Bone marrow (tissue), 2 donors: ENCODE measurements around the gene ANO2.

Source experiments
- DNase-seq, 2 donors: peaks; one replicate each; lab custom pipeline; 2025; lab: John Stamatoyannopoulos, UW

ANO2 gene

GRCh38 chr12:5619628-5620027, 325.4 kb downstream of the ANO2 start:
- no peak for DNase-seq

- DNase-seq: no peak
These were observed 328.2 kb downstream of the ANO2 start for GRCh38 chr12:5616854-5617253.

GRCh38 chr12:5615760-5616159, 329.3 kb downstream of the ANO2 start:
- DNase-seq: no peak

- DNase-seq: no peak
These were observed 330.8 kb downstream of the ANO2 start for GRCh38 chr12:5614256-5614655.

- no peak for DNase-seq
These were observed 332.3 kb downstream of the ANO2 start for GRCh38 chr12:5612556-5613410.

GRCh38 chr12:5611162-5611561, 333.9 kb downstream of the ANO2 start:
- no peak for DNase-seq

GRCh38 chr12:5599378-5599777, 345.7 kb downstream of the ANO2 start:
- DNase-seq: no peak

GRCh38 chr12:5593998-5594397, 351.1 kb downstream of the ANO2 start:
- no peak for DNase-seq

- DNase-seq: no peak
These were observed 352.0 kb downstream of the ANO2 start for GRCh38 chr12:5593086-5593485.

- no peak for DNase-seq
These were observed 352.7 kb downstream of the ANO2 start for GRCh38 chr12:5592310-5592709.

- DNase-seq: no peak
These were observed 354.7 kb downstream of the ANO2 start for GRCh38 chr12:5590316-5590715.

GRCh38 chr12:5589054-5589453, 356.0 kb downstream of the ANO2 start:
- no peak for DNase-seq

GRCh38 chr12:5588591-5588990, 356.5 kb downstream of the ANO2 start:
- no peak for DNase-seq

- DNase-seq: no peak
These were observed 356.9 kb downstream of the ANO2 start for GRCh38 chr12:5588176-5588575.

- DNase-seq: no peak
These were observed 357.3 kb downstream of the ANO2 start for GRCh38 chr12:5587711-5588121.

- no peak for DNase-seq
These were observed 358.9 kb downstream of the ANO2 start for GRCh38 chr12:5586201-5586600.

- no peak for DNase-seq
These were observed 359.9 kb downstream of the ANO2 start for GRCh38 chr12:5585178-5585577.

- DNase-seq: no peak
These were observed 360.5 kb downstream of the ANO2 start for GRCh38 chr12:5584412-5585175.

- DNase-seq: no peak
These were observed 362.5 kb downstream of the ANO2 start for GRCh38 chr12:5582541-5582940.

GRCh38 chr12:5582018-5582417, 363.0 kb downstream of the ANO2 start:
- DNase-seq: no peak

- DNase-seq: no peak
These were observed 363.4 kb downstream of the ANO2 start for GRCh38 chr12:5581616-5582015.

- no peak for DNase-seq
These were observed 364.0 kb downstream of the ANO2 start for GRCh38 chr12:5581019-5581418.

- no peak for DNase-seq
These were observed 366.3 kb downstream of the ANO2 start for GRCh38 chr12:5578775-5579174.
